Fibroblast of the aortic adventitia (primary cell): ENCODE data around the gene MAPK9. TPM values are rescaled to one million over a fixed set of nuclear protein-coding genes. Genes with fewer than 3 reads are reported as not detected.
"Not testable (repeated sequence)": the region's sequence is repeated elsewhere in the genome, so short reads cannot be mapped to it uniquely, and the experiment has no call there.

Experiments
- DNase-seq: peaks from one replicate; pipeline ENCODE4 v3.0.0-alpha.2; 2010; ENCODE audit warnings: low read depth
- H3K4me3 ChIP-seq: 2 replicates; pipeline ENCODE4 v1.5.1; 2011; ENCODE audit warnings: low read depth, mild to moderate bottlenecking, control low read depth, low read length, moderate library complexity
- total RNA-seq: library from RNA; depleted of rRNA; stranded (reverse); fragments of >200 nt; gene quantifications from 2 replicates; pipeline ENCODE4 v1.2.3, GENCODE V29; 2012; ENCODE audit warnings: low replicate concordance
- TF ChIP-seq, protein P1 (sequence below): IDR thresholded peaks from 2 replicates; pipeline ENCODE4 v1.5.1; 2011; ENCODE audit warnings: mild to moderate bottlenecking, low read length, control low read depth, inconsistent platforms; ENCODE audit not compliant: insufficient read depth

MAPK9 gene
- total RNA-seq, 1 donor: 33.4 TPM

DNA sequence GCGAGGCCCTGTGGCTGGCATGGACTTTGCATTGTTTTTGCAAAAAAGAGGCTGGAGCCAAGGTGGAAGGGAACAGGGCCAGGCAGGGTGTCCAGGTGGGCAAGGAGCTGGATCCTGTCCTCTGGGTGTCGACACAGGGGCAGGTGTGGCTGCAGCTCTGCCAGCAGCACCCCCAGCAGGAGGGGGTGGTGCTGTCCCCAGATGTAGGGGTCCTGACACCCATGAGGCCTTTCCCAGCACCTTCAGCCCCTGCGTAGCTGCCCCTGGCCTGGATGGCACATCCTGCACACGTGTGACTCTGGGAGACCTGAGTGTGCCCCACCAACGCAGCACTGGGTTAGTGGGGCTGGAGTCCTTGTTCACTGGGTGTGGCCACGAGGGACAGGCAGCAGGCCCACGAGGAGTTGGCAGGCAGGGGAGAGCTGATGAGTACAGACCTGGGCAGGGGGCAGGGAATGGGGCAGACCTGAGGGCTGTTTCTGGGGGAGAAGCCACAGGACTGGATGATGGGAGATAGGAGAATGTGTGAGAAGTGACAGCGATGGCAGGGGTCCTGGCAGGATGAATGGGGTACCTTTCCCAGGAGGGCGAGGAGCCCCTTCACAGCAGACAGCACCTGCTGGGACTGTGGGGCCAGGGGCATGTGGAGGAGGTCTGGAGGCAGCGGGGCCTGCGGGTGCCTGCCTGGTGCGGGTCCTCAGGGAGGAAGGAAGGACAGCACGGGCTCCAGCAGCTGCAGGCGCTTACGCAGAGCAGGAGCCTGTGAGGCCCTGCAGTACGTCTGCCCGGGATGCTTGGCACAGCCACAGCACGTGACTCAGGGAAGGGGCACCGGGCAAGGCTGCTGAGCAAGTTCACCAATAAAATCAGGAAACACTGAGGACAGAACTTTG lies 79.3 kb downstream of the MAPK9 start:
- TF ChIP-seq, protein P1, sequence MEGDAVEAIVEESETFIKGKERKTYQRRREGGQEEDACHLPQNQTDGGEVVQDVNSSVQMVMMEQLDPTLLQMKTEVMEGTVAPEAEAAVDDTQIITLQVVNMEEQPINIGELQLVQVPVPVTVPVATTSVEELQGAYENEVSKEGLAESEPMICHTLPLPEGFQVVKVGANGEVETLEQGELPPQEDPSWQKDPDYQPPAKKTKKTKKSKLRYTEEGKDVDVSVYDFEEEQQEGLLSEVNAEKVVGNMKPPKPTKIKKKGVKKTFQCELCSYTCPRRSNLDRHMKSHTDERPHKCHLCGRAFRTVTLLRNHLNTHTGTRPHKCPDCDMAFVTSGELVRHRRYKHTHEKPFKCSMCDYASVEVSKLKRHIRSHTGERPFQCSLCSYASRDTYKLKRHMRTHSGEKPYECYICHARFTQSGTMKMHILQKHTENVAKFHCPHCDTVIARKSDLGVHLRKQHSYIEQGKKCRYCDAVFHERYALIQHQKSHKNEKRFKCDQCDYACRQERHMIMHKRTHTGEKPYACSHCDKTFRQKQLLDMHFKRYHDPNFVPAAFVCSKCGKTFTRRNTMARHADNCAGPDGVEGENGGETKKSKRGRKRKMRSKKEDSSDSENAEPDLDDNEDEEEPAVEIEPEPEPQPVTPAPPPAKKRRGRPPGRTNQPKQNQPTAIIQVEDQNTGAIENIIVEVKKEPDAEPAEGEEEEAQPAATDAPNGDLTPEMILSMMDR: no peak
- DNase-seq: peak; percentile 22
- no peak overlapping the region for H3K4me3 ChIP-seq

DNA sequence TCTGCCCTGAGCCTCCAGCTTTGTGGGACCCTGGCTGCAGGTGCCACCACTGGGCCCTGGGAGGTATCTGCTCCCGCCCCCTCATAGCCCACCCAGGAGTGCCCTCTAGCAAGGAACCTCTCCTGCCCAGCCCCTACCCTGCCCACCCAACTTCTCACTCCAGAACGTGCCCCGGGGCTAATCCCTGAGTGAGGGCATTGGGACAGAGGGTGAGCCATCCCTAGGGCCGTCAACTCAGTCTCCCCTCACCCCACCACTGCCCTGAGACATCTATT lies 80.2 kb downstream of the MAPK9 start:
- no peak overlapping the region for H3K4me3 ChIP-seq
- DNase-seq: no peak
- TF ChIP-seq, protein P1: no peak

DNA sequence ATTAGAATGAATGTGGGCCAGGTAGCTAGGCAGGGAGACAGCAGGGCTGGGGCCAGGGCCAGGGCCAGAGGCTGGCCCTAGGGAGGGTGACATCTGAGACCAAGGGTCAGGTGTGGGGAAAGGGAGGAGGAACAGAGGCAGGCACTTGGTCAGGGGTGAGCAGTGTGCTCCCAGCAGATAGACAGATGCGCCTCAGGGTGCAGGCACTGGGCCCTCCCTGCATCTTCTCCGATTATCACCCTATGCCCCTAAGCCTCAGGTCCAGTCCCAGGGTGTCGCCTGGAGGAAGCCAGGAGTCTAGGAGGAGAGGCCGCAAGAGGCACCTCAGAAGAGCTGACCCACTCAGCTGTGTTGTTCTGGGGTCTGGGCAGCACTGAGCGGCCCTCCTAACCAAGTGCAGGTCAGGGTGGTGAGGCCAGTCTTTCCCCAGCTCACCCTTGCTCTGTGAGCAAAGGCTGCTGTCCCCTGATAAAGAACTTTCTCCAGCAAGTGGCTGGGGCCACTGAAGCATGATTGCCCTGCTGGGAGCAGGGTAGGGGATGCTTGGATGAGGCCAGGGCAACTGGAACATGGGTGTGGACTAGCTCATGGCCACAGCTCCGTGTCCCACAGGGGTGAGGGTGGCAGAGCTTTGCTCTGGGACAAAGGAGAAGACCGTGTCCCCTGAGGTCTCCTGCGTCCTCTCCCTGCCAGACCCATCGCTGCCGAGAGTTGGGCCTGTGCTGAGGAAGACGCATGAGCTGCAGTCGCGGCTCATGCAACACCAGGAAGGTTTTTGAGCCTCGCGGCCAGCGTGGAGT lies 80.7 kb downstream of the MAPK9 start:
- no peak for DNase-seq
- H3K4me3 ChIP-seq: no peak overlapping the region
- TF ChIP-seq, protein P1: no peak

DNA sequence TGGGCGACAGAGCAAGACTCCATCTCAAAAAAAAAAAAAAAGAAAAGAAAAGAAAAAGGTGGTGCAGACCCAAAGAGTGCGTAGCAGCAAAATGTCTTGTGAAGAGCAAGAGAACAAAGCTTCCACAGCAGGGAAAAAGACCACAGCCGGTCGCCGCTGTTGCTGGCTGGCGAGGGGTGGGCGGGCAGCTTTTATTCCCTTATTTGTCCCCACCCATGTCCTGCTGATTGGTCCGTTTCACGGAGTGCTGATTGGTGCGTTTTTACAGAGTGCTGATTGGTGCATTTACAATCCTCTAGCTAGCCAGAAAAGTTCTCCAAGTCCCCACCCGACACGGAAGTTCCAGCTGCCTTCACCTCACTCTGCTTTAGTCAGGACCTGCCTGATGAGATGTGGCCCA lies 81.8 kb downstream of the MAPK9 start:
- not testable (repeated sequence) for DNase-seq, H3K4me3 ChIP-seq

DNA sequence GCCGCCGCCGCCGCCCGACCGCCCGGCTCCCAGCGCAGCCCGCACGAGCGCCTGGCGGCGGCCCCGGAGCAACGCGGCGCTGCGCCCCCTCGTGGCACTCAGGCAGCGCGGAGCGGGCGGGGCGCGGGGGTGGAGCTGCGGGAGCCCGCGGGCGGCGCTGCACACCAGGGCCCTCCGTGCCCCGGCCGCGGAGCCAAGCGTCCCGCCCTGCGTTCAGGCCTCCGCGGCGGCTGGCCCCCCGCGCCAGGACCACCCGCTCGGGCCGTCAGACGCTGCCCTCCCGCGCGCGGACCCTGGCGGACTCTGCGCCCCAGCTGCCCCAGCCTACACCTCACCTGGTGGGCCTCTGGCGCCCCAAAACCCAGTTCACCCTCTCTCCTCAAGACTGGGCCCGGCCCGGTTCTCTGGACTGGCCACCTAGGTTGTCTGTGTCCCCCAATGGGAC lies 82.7 kb downstream of the MAPK9 start, which contains the start of gene RASGEF1C:
TSS of gene RASGEF1C (minus strand) at position 75 of the 445 bp plus-strand sequence. CDS start 71,159 bp downstream, outside the sequence.
- TF ChIP-seq, protein P1: peak; percentile 44
- peak within 1 kb of the TSS; percentile 44 for H3K4me3 ChIP-seq
- peak; percentile 47 for DNase-seq

DNA sequence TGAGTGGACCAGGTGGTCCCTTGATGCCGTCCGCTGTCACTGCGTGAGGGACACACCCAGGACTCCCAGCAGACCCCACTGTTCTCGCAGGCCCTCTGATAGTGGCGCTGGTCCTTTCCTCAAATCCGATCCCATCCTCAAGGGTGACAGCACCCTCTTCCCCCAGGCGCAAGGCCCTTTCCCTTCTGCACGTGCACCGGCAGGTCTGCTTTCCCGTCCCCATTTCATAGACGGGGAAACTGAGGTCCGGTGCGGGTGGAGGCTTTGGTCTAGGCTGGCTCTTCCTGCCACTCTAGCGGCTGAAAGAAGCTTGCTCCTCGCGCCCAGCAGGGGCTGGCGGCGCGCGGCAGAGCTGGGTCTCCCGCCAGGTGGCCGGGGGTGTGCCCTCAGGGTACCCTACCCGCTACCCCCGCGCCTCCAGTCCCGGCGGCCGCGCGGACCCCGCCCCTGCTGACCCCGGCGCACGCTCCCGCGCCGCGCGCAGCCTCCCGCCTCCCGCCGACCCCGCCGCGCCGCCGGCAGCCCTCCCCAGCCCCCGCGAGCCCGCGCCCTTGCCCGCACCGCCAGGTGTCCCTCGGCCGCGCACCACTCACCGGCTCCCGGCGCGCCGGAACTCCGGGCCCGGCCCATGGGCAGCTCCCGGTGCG lies 83.3 kb downstream of the MAPK9 start:
- TF ChIP-seq, protein P1: peak; percentile 16
- no peak for DNase-seq
- H3K4me3 ChIP-seq: peak overlapping the region; percentile 44

DNA sequence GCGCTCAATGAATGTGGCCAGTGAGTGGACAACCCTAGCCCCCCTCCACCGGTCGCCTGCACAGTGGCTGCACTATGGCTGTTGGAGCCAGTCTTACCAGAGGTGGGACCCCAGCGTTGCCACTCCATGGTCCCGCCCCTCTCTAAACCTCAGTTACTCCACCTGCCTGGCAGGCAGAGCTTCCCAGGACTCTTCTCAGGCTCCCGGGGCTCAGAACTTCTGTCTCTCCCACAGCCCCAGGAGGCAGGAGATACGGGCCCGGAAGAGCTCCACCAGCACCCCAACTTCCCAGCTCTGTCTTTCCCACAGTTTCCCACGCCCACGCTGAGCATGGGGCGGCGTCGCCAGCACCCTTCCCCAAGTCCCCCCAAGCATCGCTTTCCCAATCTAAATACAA lies 83.8 kb downstream of the MAPK9 start:
- TF ChIP-seq, protein P1: no peak
- no peak overlapping the region for H3K4me3 ChIP-seq
- DNase-seq: no peak
